HEK293 (cell line): ENCODE results near the gene ARPC2.

Experiments used
- ZEB2 ChIP-seq: fragments of 450-650 bp; formaldehyde crosslinking; IDR thresholded peaks from 2 replicates; pipeline ENCODE4 v1.5.1; 2016; ENCODE audit warnings: missing biosample characterization, missing genetic modification characterization
- ZNF623 ChIP-seq: fragments of 450-650 bp; formaldehyde crosslinking; IDR thresholded peaks from 2 replicates; pipeline ENCODE4 v1.5.1; 2016; ENCODE audit warnings: missing biosample characterization, missing genetic modification characterization
- ZNF792 ChIP-seq: fragments of 450-650 bp; formaldehyde crosslinking; IDR thresholded peaks from 2 replicates; pipeline ENCODE4 v1.5.1; 2016; ENCODE audit warnings: missing biosample characterization, missing genetic modification characterization
- ZSCAN18 ChIP-seq: fragments of 450-650 bp; formaldehyde crosslinking; IDR thresholded peaks from 2 replicates; pipeline ENCODE4 v1.5.1; 2016; ENCODE audit warnings: missing biosample characterization, missing genetic modification characterization
- TF ChIP-seq, protein P1 (sequence below): fragments of 450-650 bp; formaldehyde crosslinking; IDR thresholded peaks from 2 replicates; pipeline ENCODE4 v1.5.1; 2016; ENCODE audit warnings: missing biosample characterization, missing genetic modification characterization
- TF ChIP-seq, protein P2 (sequence below): fragments of 450-650 bp; formaldehyde crosslinking; IDR thresholded peaks from 2 replicates; pipeline ENCODE4 v1.5.1; 2016; ENCODE audit warnings: missing biosample characterization, missing genetic modification characterization

DNA sequence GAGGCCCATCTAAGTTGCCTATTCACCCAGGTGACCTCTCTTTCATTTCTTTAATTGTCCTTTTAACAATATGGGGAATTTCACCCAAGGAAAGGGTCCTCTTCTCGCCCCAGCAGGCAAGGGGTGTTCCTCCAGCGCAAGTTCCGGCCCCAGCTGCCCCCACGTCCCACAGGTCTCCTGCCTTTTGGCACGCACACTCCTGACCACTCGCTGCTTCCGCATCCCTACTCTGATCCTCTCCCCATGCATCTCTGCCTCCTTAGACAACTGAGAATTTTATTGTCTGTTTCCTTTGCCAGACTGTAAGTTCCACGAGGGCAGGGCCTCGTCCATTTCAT is 684 bp upstream of the ARPC2 start:
- TF ChIP-seq, protein P1, sequence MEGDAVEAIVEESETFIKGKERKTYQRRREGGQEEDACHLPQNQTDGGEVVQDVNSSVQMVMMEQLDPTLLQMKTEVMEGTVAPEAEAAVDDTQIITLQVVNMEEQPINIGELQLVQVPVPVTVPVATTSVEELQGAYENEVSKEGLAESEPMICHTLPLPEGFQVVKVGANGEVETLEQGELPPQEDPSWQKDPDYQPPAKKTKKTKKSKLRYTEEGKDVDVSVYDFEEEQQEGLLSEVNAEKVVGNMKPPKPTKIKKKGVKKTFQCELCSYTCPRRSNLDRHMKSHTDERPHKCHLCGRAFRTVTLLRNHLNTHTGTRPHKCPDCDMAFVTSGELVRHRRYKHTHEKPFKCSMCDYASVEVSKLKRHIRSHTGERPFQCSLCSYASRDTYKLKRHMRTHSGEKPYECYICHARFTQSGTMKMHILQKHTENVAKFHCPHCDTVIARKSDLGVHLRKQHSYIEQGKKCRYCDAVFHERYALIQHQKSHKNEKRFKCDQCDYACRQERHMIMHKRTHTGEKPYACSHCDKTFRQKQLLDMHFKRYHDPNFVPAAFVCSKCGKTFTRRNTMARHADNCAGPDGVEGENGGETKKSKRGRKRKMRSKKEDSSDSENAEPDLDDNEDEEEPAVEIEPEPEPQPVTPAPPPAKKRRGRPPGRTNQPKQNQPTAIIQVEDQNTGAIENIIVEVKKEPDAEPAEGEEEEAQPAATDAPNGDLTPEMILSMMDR, result no peak
- TF ChIP-seq ZNF792 (no peak), ZSCAN18 (tag by site-specific recombination) (no peak), ZEB2 (tag by site-specific recombination) (no peak), ZNF623 (tag by site-specific recombination) (no peak)
- TF ChIP-seq, protein P2, sequence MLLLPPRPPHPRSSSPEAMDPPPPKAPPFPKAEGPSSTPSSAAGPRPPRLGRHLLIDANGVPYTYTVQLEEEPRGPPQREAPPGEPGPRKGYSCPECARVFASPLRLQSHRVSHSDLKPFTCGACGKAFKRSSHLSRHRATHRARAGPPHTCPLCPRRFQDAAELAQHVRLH (tag by site-specific recombination), result no peak
